Transverse colon (tissue), 4 donors: ENCODE measurements around the gene FAM131B.

Experiments
- POLR2A ChIP-seq: fragments of 450-650 bp; IDR thresholded peaks from one replicate; pipeline ENCODE4 v1.6.1; 2016; ENCODE audit warnings: antibody characterized with exemption, mild to moderate bottlenecking, moderate library complexity
- POLR2AphosphoS5 ChIP-seq, 3 donors: sonication (generic); formaldehyde crosslinking; IDR thresholded peaks; one replicate each; pipeline ENCODE4 v1.6.1; 2016; ENCODE audit warnings: antibody characterized with exemption in 3 of 3
- TF ChIP-seq, protein P1 (sequence below), 5 experiments: fragments of 200-600 bp in 3 of 5; fragments of 450-650 bp in 2 of 5; sonication (generic) in 3 of 5; IDR thresholded peaks; 1 replicate in 2 of 5; 2 replicates in 3 of 5; pipeline ENCODE4 v1.5.1; 2016 to 2017; ENCODE audit warnings: antibody characterized with exemption in 5 of 5, inconsistent platforms in 3 of 5, mild to moderate bottlenecking in 2 of 5, moderate library complexity in 1 of 5

DNA sequence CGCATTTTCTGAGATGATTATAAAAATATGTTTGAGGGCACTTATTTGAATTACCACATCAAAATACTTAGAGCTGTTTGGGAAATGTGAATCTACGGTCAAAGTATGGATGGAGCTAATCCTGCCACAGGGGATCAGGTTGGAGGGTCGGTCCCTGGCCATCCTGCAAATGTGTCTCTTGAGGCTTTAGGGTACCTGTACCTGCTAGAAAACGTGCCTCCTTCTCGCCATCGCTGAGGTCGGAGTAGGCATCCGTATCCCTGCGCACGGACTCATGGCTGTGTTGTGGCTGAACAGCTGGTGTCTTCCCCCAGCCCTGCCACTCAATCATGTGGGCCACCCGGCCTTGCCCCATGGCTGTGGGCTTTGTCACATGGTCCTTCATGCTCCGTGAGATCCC, 3.9 kb downstream of the FAM131B start:
- TF ChIP-seq, protein P1, sequence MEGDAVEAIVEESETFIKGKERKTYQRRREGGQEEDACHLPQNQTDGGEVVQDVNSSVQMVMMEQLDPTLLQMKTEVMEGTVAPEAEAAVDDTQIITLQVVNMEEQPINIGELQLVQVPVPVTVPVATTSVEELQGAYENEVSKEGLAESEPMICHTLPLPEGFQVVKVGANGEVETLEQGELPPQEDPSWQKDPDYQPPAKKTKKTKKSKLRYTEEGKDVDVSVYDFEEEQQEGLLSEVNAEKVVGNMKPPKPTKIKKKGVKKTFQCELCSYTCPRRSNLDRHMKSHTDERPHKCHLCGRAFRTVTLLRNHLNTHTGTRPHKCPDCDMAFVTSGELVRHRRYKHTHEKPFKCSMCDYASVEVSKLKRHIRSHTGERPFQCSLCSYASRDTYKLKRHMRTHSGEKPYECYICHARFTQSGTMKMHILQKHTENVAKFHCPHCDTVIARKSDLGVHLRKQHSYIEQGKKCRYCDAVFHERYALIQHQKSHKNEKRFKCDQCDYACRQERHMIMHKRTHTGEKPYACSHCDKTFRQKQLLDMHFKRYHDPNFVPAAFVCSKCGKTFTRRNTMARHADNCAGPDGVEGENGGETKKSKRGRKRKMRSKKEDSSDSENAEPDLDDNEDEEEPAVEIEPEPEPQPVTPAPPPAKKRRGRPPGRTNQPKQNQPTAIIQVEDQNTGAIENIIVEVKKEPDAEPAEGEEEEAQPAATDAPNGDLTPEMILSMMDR (IDR thresholded peaks at IDR 0.05) = no peak
- TF ChIP-seq POLR2AphosphoS5 (IDR thresholded peaks at IDR 0.05) (no peak), POLR2A (no peak)
